ENCODE results near the gene PFAS.
A peak's percentile ranks its signal among the peaks of the same experiment; 100 is the strongest.

PFAS gene

GRCh38 chr17:8300627-8301242 is 51.6 kb downstream of the PFAS start:
- peak; percentile 33 to 39 for DNase-seq

DNA sequence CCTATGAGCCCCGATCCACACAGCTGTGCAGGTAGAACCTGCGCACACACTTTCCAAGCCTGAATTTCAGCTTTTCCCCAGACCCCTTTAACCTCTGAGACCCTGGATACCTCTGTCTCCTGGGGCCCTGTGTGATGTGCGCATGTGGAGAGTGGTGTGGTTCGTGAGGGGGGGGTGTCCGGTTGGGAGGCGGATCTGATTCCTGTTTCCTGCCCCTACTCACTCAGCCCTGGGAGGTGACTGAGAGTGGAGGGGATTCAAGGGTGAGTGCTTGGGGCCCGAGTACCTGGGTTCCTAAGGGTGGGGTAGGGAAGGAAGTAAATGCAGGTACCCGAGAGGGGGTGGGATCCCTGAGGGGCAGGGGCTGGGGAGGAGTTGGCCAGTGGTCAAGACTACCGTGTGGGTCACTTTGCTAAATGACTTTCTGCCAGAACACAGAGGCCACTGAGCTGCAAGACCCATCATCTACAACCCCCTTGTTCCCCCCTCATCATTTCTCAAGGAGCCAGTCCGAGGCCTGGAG is 61.6 kb downstream of the PFAS start:
- DNase-seq = no peak

- DNase-seq = no peak
Measured at GRCh38 chr17:8311131-8311790, 62.2 kb downstream of the PFAS start.

GRCh38 chr17:8312251-8312650 is 63.2 kb downstream of the PFAS start:
- no peak for DNase-seq

DNA sequence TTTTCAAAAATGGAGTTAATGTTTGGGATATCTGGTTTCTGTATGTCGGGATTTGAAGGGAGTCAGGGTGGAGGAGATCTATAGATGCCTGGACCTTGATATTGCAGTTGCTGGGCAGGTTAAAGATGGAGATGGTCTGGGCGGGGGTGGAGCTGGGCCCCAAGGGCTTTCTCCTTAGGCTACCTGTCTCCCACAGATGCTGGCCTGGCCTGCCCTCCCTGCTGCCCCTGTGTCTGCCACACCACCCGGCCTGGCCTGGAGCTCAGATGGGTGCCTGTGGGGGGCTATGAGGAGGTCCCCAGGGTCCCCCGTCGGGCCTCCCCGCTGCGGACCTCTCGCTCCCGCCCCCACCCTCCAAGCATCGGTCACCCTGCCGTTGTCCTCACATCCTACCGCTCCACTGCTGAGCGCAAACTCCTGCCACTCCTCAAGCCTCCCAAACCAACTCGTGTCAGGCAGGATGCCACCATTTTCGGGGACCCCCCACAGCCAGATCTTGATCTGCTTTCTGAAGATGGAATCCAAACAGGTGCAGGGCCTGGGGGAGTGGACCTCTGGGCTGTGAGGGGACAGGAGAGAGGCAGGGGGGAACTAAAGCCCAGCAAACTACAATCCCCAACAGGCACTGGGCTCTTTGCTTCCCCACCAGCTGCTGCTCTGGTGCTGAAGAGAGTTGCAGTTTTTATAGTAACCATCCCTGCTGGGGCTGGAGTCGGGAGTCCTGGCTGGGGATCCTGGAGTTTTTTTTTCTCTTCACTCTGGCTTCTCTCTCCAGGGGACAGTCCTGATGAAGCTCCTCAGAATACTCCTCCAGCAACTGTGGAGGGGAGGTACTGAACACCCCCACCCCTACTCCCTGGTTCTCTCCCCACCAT is 63.9 kb downstream of the PFAS start:
- DNase-seq = no peak

DNA sequence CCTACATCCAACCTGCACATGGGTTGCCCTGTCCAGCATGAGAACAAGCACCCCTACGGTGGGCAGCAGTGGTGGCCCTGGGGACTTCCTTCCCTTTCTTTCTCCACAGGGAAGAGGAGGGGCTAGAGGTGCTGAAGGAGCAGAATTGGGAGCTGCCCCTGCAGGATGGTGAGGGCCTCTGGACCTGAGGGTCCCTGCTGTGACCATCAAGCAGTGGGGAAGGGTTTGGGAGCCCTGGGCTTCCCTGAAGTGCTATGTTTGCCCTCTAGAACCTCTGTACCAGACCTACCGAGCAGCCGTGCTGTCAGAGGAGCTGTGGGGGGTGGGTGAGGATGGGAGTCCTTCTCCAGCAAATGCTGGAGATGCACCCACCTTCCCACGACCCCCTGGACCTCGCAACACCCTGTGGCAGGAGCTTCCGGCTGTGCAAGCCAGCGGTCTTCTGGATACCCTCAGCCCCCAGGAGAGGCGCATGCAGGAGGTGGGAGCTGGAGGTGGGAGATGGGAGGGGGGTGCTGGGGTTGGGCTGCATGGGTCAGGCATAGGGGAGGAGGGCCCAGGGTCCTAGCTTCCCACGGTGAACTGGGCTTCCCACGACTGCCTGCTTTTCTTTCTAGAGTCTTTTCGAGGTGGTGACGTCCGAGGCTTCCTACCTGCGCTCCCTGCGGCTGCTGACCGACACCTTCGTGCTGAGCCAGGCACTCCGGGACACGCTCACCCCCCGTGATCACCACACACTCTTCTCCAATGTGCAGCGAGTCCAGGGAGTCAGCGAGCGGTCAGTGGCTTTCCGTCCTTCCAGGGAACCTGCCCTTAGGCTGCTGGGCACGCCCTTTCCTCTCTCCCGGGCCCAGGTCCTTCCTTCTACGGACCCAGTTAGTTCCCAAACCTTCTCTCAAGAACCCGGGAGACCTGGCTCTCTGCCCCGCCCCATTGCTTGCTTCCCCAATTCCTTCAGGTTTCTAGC is 66.0 kb downstream of the PFAS start:
- no peak for DNase-seq

GRCh38 chr17:8315764-8316217 is 66.7 kb downstream of the PFAS start:
- DNase-seq = no peak

- no peak for DNase-seq
Measured at GRCh38 chr17:8318010-8318935, 69.2 kb downstream of the PFAS start.
